ENCODE data around the gene PPP1R3D. TPM values are rescaled to one million over a fixed set of nuclear protein-coding genes. Genes with fewer than 3 reads are reported as not detected.

Gene PPP1R3D
- total and polyA plus RNA-seq, 10 of the 15 experiments (the other 5 are each of a cell fraction or from before 2014, with no cell fraction given): 0.39 to 4.8 (median 2.9) TPM

DNA sequence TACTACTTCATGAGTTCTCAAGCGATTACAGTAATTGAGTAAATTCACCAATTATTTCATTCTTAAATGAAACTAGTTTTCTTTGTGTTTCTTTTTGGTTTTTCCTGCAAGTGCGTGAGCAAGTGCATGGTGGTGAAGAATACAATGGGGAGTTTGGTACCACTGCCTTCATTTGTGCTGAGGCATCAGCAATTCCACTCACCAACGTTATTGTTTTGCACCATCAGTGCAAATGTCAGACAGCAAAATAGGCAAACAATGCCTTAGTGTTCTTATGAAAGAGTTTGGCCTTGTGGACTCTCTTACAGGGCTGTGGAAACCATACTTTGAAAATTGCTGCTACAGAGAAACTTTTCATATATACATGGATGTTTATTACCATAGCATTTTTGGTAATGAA is 26.3 kb upstream of the PPP1R3D start:
- Histone ChIP-seq H3K9ac (ENCODE audit: control insufficient read depth, insufficient read depth, low read length) (no peak overlapping the region), H3K9me3 (replicated peaks; ENCODE audit: control insufficient read depth, insufficient read depth, low read length) (no peaks in the 10 kb centered on the region), H4K20me1 (ENCODE audit: control insufficient read depth, insufficient read depth) (no peaks in the 10 kb centered on the region), H3K4me3 (no peak overlapping the region), H3K4me2 (ENCODE audit: control insufficient read depth, insufficient read depth) (no peak overlapping the region), H2AFZ (ENCODE audit: control insufficient read depth, low read depth, low read length) (no peak overlapping the region), H3K27me3 (replicated peaks in 1 of 2; ENCODE audit: control insufficient read depth in 2 of 2, insufficient read depth in 2 of 2, low read length in 1 of 2) (no peaks in the 10 kb centered on the region), H3K27ac (ENCODE audit: control insufficient read depth, insufficient read depth) (no peak overlapping the region), H3K36me3 (ENCODE audit: control insufficient read depth in 2 of 2, insufficient read depth in 2 of 2, low read length in 1 of 2) (no peaks in the 10 kb centered on the region), H3K79me2 (ENCODE audit: control insufficient read depth, insufficient read depth, low read length) (no peaks in the 10 kb centered on the region), H3K4me1 (ENCODE audit: control insufficient read depth, insufficient read depth, low read length) (no peaks in the 10 kb centered on the region)
- ATAC-seq (no peak), DNase-seq (ENCODE audit: low read depth, low spot score) (no peak), FAIRE-seq (no peak)
- no TSS peak for BruUV-seq (replicated peaks)
- intact Hi-C loops (cut with micrococcal nuclease; ENCODE audit: unreplicated experiment): no loop called here
- POLR2A ChIA-PET: interaction anchor here (0.6 kb wide), 1 partner anchor 17 kb away, joined by 5 read pairs; no protein-coding TSS in a partner anchor
- RAD21 ChIA-PET (ENCODE audit: unreplicated experiment): no interaction called here
- CTCF ChIA-PET: no interaction called here
- 47% methylated on average over 3 of the region's 3 CpGs for WGBS (ENCODE audit: insufficient coverage, insufficient replicate concordance, low lambda C conversion rate, missing lambda C conversion rate)
- no peak for TF ChIP-seq CHD2 (IDR thresholded peaks at IDR 0.05; ENCODE audit: borderline replicate concordance, low read depth, low read length)
- TF ChIP-seq RAD21 (IDR thresholded peaks at IDR 0.05; ENCODE audit: insufficient read depth, low read depth, low read length): no peak
- no peak for TF ChIP-seq POU2F2 (IDR thresholded peaks at IDR 0.05; ENCODE audit: borderline replicate concordance, low read depth, low read length)
- TF ChIP-seq POLR2AphosphoS5 (IDR thresholded peaks at IDR 0.05; ENCODE audit: low read length): no peak
- no peak for TF ChIP-seq IKZF1 (conservative IDR thresholded peaks at IDR 0.05)
- TF ChIP-seq, protein P1, sequence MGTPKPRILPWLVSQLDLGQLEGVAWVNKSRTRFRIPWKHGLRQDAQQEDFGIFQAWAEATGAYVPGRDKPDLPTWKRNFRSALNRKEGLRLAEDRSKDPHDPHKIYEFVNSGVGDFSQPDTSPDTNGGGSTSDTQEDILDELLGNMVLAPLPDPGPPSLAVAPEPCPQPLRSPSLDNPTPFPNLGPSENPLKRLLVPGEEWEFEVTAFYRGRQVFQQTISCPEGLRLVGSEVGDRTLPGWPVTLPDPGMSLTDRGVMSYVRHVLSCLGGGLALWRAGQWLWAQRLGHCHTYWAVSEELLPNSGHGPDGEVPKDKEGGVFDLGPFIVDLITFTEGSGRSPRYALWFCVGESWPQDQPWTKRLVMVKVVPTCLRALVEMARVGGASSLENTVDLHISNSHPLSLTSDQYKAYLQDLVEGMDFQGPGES (IDR thresholded peaks at IDR 0.05): no peak
- in situ Hi-C loops (cut with MboI): no loop called here
- SMC1A ChIA-PET (ENCODE audit: uncharacterized antibody, unreplicated experiment): no interaction called here

DNA sequence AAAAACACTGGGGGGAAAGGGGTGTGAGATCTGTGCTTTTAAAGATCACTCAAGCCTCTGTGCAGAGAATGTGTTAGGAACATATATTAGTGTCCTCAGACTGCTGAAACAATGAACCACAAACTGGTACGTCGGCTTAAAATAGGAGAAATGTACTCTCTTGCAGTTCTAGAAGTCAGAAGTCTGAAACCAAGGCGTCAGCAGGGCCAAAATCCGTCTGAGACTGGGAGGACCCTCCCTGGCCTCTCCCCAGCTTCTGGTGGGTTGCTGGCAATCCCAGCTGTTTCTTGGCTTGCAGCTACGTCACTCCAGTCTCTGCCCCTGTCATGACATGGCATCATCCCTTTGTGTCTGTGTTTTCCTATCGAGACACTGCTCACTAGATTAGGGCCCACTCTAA is 22.1 kb upstream of the PPP1R3D start:
- Histone ChIP-seq H4K20me1 (ENCODE audit: control insufficient read depth, insufficient read depth) (no peaks in the 10 kb centered on the region), H3K4me1 (ENCODE audit: control insufficient read depth, insufficient read depth, low read length) (no peaks in the 10 kb centered on the region), H3K9ac (ENCODE audit: control insufficient read depth, insufficient read depth, low read length) (no peak overlapping the region), H3K4me2 (ENCODE audit: control insufficient read depth, insufficient read depth) (no peak overlapping the region), H3K27ac (ENCODE audit: control insufficient read depth, insufficient read depth) (no peak overlapping the region), H3K27me3 (replicated peaks in 1 of 2; ENCODE audit: control insufficient read depth in 2 of 2, insufficient read depth in 2 of 2, low read length in 1 of 2) (no peaks in the 10 kb centered on the region), H3K79me2 (ENCODE audit: control insufficient read depth, insufficient read depth, low read length) (no peaks in the 10 kb centered on the region), H3K4me3 (no peak overlapping the region), H2AFZ (ENCODE audit: control insufficient read depth, low read depth, low read length) (no peak overlapping the region), H3K9me3 (replicated peaks; ENCODE audit: control insufficient read depth, insufficient read depth, low read length) (no peaks in the 10 kb centered on the region), H3K36me3 (ENCODE audit: control insufficient read depth in 2 of 2, insufficient read depth in 2 of 2, low read length in 1 of 2) (no peaks in the 10 kb centered on the region)
- intact Hi-C loops (cut with micrococcal nuclease; ENCODE audit: unreplicated experiment) (no loop called here), in situ Hi-C loops (cut with MboI) (no loop called here)
- FAIRE-seq (no peak), DNase-seq (ENCODE audit: low read depth, low spot score) (no peak), ATAC-seq (no peak)
- no TSS peak for BruUV-seq (replicated peaks)
- SMC1A ChIA-PET (ENCODE audit: uncharacterized antibody, unreplicated experiment): interaction anchor here (1.0 kb wide), 1 partner anchor 14 kb away, joined by 3 read pairs; no protein-coding TSS in a partner anchor
- POLR2A ChIA-PET: no interaction called here
- no peak for TF ChIP-seq FOXK2 (IDR thresholded peaks at IDR 0.05)
- no peak for TF ChIP-seq MEF2A (IDR thresholded peaks at IDR 0.05; ENCODE audit: insufficient read depth, low read depth, low read length)
- TF ChIP-seq GABPA (IDR thresholded peaks at IDR 0.05; ENCODE audit: low read depth): no peak
- TF ChIP-seq, protein P1 (IDR thresholded peaks at IDR 0.05): no peak
- TF ChIP-seq STAT3 (IDR thresholded peaks at IDR 0.05; ENCODE audit: low read depth, low read length): no peak
- TF ChIP-seq STAT1 (conservative IDR thresholded peaks at IDR 0.05): no peak
- no peak for TF ChIP-seq YBX1 (IDR thresholded peaks at IDR 0.05)
- RAD21 ChIA-PET (ENCODE audit: unreplicated experiment): no interaction called here
- WGBS (ENCODE audit: insufficient coverage, insufficient replicate concordance, low lambda C conversion rate, missing lambda C conversion rate): 35% methylated on average over 6 of the region's 6 CpGs
- CTCF ChIA-PET: interaction anchor here (1.0 kb wide), 1 partner anchor 28 kb away, joined by 3 read pairs; the partner anchor contains the start of gene SYCP2

Data from GM12878 (cell line).